NB4 (cell line): ENCODE data around the gene ALDH1L2.

Experiments used
- POLR2A ChIP-seq: IDR thresholded peaks from 2 replicates; pipeline ENCODE4 v1.6.1; 2011; ENCODE audit warnings: mild to moderate bottlenecking; ENCODE audit not compliant: insufficient read length; ENCODE audit errors: extremely low read depth
- TF ChIP-seq, protein P1 (sequence below): IDR thresholded peaks from one replicate; pipeline ENCODE4 v1.5.1; 2012; ENCODE audit warnings: low read depth, low read length

DNA sequence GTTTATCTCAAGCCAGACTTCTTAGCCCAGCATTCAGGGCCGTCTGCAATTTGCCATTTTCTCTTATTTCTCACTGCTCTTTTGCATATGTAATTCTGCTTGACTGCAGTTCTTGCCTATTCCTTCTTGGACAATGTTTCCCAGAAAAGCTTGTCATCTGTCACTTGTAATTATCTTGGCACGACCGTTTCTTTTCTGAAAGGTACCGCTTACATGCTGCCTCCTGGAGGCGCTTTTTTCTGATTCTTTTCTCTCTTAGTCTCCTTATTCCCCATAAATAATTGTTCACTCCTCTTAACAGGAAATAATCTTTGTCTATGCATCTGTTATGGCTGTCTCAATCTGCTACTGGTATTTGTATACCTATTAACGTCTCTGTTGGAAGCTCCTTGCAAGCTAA is 1.2 kb upstream of the ALDH1L2 start:
- TF ChIP-seq, protein P1, sequence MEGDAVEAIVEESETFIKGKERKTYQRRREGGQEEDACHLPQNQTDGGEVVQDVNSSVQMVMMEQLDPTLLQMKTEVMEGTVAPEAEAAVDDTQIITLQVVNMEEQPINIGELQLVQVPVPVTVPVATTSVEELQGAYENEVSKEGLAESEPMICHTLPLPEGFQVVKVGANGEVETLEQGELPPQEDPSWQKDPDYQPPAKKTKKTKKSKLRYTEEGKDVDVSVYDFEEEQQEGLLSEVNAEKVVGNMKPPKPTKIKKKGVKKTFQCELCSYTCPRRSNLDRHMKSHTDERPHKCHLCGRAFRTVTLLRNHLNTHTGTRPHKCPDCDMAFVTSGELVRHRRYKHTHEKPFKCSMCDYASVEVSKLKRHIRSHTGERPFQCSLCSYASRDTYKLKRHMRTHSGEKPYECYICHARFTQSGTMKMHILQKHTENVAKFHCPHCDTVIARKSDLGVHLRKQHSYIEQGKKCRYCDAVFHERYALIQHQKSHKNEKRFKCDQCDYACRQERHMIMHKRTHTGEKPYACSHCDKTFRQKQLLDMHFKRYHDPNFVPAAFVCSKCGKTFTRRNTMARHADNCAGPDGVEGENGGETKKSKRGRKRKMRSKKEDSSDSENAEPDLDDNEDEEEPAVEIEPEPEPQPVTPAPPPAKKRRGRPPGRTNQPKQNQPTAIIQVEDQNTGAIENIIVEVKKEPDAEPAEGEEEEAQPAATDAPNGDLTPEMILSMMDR = no peak
- no peak for TF ChIP-seq POLR2A
